Measurements from ENCODE around the gene LRRN4.

LRRN4 gene

GRCh38 chr20:6053776-6054688, at the start of gene LRRN4:
TSS of gene LRRN4 (minus strand) at chr20:6054060. CDS start at chr20:6052799, 1,261 bp downstream.
- no peak for DNase-seq (ENCODE audit: low read depth)

GRCh38 chr20:6103301-6103700, 49.4 kb upstream of the LRRN4 start:
- no peak for DNase-seq (ENCODE audit: low read depth)

GRCh38 chr20:6101346-6101745, 47.5 kb upstream of the LRRN4 start:
- no peak for DNase-seq (ENCODE audit: low read depth)

- no peak for DNase-seq (ENCODE audit: low read depth)
These were observed 46.4 kb upstream of the LRRN4 start for GRCh38 chr20:6100246-6100645.

- no peak for DNase-seq (ENCODE audit: low read depth)
These were observed 46.0 kb upstream of the LRRN4 start for GRCh38 chr20:6099819-6100218.

GRCh38 chr20:6095409-6095808, 41.5 kb upstream of the LRRN4 start:
- no peak for DNase-seq (ENCODE audit: low read depth)

- no peak for DNase-seq (ENCODE audit: low read depth)
These were observed 40.7 kb upstream of the LRRN4 start for GRCh38 chr20:6094565-6094964.

- no peak for DNase-seq (ENCODE audit: low read depth)
These were observed 40.2 kb upstream of the LRRN4 start for GRCh38 chr20:6094063-6094462.

GRCh38 chr20:6091661-6092060, 37.8 kb upstream of the LRRN4 start:
- no peak for DNase-seq (ENCODE audit: low read depth)

- no peak for DNase-seq (ENCODE audit: low read depth)
These were observed 33.0 kb upstream of the LRRN4 start for GRCh38 chr20:6086868-6087267.

GRCh38 chr20:6083926-6084325, 30.1 kb upstream of the LRRN4 start:
- DNase-seq (ENCODE audit: low read depth): no peak

- DNase-seq (ENCODE audit: low read depth): peak; percentile 69
These were observed 27.4 kb upstream of the LRRN4 start for GRCh38 chr20:6081236-6081635.

- no peak for DNase-seq (ENCODE audit: low read depth)
These were observed 25.2 kb upstream of the LRRN4 start for GRCh38 chr20:6079016-6079415.

- no peak for DNase-seq (ENCODE audit: low read depth)
These were observed 21.8 kb upstream of the LRRN4 start for GRCh38 chr20:6075428-6076219.

- no peak for DNase-seq (ENCODE audit: low read depth)
These were observed 20.9 kb upstream of the LRRN4 start for GRCh38 chr20:6074784-6075183.

- no peak for DNase-seq (ENCODE audit: low read depth)
These were observed 20.3 kb upstream of the LRRN4 start for GRCh38 chr20:6074145-6074561.

- DNase-seq (ENCODE audit: low read depth): no peak
These were observed 17.2 kb upstream of the LRRN4 start for GRCh38 chr20:6070829-6071695.

GRCh38 chr20:6069669-6070068, 15.8 kb upstream of the LRRN4 start:
- no peak for DNase-seq (ENCODE audit: low read depth)

- DNase-seq (ENCODE audit: low read depth): no peak
These were observed 14.0 kb upstream of the LRRN4 start for GRCh38 chr20:6067763-6068318.

- no peak for DNase-seq (ENCODE audit: low read depth)
These were observed 12.7 kb upstream of the LRRN4 start for GRCh38 chr20:6066582-6066981.

- no peak for DNase-seq (ENCODE audit: low read depth)
These were observed 7.7 kb upstream of the LRRN4 start for GRCh38 chr20:6061544-6061943.

- no peak for DNase-seq (ENCODE audit: low read depth)
These were observed 6.4 kb upstream of the LRRN4 start for GRCh38 chr20:6060213-6060612.
